Tongue (tissue), 2 donors: ENCODE data around the gene HBS1L. TPM values are rescaled to one million over a fixed set of nuclear protein-coding genes. Genes with fewer than 3 reads are reported as not detected.

Source experiments
- DNase-seq: peaks from one replicate; pipeline ENCODE4 v3.0.0-alpha.2; 2015
- total RNA-seq: library from RNA; depleted of rRNA; stranded (reverse); fragments of >200 nt; gene quantifications from one replicate; pipeline ENCODE4 v1.2.3, GENCODE V29; 2014

HBS1L gene
- total RNA-seq = 98.5 TPM

- DNase-seq = peak; percentile 99
These were observed at the start of gene HBS1L for GRCh38 chr6:135054569-135055498. HBS1L (minus strand) TSS chr6:135054822; CDS start chr6:135054691, 131 bp downstream.

- no peak for DNase-seq
These were observed 49.6 kb upstream of the HBS1L start for GRCh38 chr6:135104199-135104598.

GRCh38 chr6:135102191-135102590 lies 47.6 kb upstream of the HBS1L start:
- DNase-seq = no peak

GRCh38 chr6:135097172-135097571 lies 42.5 kb upstream of the HBS1L start:
- DNase-seq = no peak

GRCh38 chr6:135096403-135097130 lies 41.9 kb upstream of the HBS1L start:
- DNase-seq = no peak

GRCh38 chr6:135095716-135096115 lies 41.1 kb upstream of the HBS1L start:
- DNase-seq = no peak

GRCh38 chr6:135094403-135094821 lies 39.8 kb upstream of the HBS1L start:
- DNase-seq = no peak

- DNase-seq = no peak
These were observed 39.0 kb upstream of the HBS1L start for GRCh38 chr6:135093578-135093977.

GRCh38 chr6:135092724-135093123 lies 38.1 kb upstream of the HBS1L start:
- no peak for DNase-seq

GRCh38 chr6:135090819-135091218 lies 36.2 kb upstream of the HBS1L start:
- DNase-seq = no peak

- no peak for DNase-seq
These were observed 35.3 kb upstream of the HBS1L start for GRCh38 chr6:135089901-135090300.

GRCh38 chr6:135088818-135089809 lies 34.5 kb upstream of the HBS1L start:
- no peak for DNase-seq

- DNase-seq = no peak
These were observed 33.7 kb upstream of the HBS1L start for GRCh38 chr6:135088281-135088680.

- no peak for DNase-seq
These were observed 33.2 kb upstream of the HBS1L start for GRCh38 chr6:135087803-135088202.

GRCh38 chr6:135087403-135087802 lies 32.8 kb upstream of the HBS1L start:
- DNase-seq = no peak

GRCh38 chr6:135086414-135086764 lies 31.8 kb upstream of the HBS1L start:
- no peak for DNase-seq

- DNase-seq = no peak
These were observed 31.2 kb upstream of the HBS1L start for GRCh38 chr6:135085700-135086413.

GRCh38 chr6:135084916-135085269 lies 30.3 kb upstream of the HBS1L start:
- no peak for DNase-seq

- DNase-seq = no peak
These were observed 29.6 kb upstream of the HBS1L start for GRCh38 chr6:135084001-135084915.

GRCh38 chr6:135081966-135082365 lies 27.3 kb upstream of the HBS1L start:
- DNase-seq = no peak
